HCT116 (cell line): Measurements from ENCODE around the gene LRP1B. TPM values are rescaled to one million over a fixed set of nuclear protein-coding genes. Genes with fewer than 3 reads are reported as not detected.

Source experiments
- ATAC-seq: fragments of 200-7000 bp; cut with Tn5 transposase; 2 replicates; pipeline ENCODE4 v1.9.1; 2020; ENCODE audit warnings: mild to moderate bottlenecking, moderate library complexity
- BruUV-seq: library from RNA; stranded (reverse); fragments of 400-500 nt; replicated peaks from 2 replicates; lab custom pipeline; 2021; lab: Mats Ljungman, UMichigan
- CTCF ChIA-PET: fragments of 300-600 bp; sonication (Branson Sonifier 250); formaldehyde crosslinking; loops from one replicate; lab custom pipeline; 2021; ENCODE audit warnings: antibody characterized with exemption; lab: Charles Lee
- POLR2A ChIA-PET: fragments of 300-600, 350-600 bp; sonication (Branson Sonifier 250); formaldehyde crosslinking; loops from one replicate; lab custom pipeline; 2021; ENCODE audit warnings: antibody characterized with exemption; lab: Charles Lee
- RAD21 ChIA-PET, 2 experiments: fragments of 300-600 bp; sonication (Branson Sonifier 250); formaldehyde crosslinking; loops; one replicate each; lab custom pipeline; 2023; ENCODE audit warnings: low total read pairs in 2 of 2; ENCODE audit not compliant: uncharacterized antibody in 2 of 2, unreplicated experiment in 2 of 2, low non-redundant PET in 1 of 2; lab: Charles Lee
- DNase-seq: peaks from one replicate; pipeline ENCODE4 v3.0.0-alpha.2; 2010; ENCODE audit warnings: low read depth, low spot score
- H2AFZ ChIP-seq: fragments of 200-600 bp; shearing (Covaris generic), sonication (generic); 2 replicates; pipeline ENCODE4 v1.6.1; 2017; ENCODE audit warnings: low read depth, mixed run types, mixed read lengths, antibody characterized with exemption, low read length; ENCODE audit not compliant: poor library complexity, severe bottlenecking
- H3K27ac ChIP-seq: 2 replicates; pipeline ENCODE4 v1.5.1; 2012; ENCODE audit warnings: low read depth, low read length
- H3K27me3 ChIP-seq: fragments of 200-600 bp; sonication (generic); 2 replicates; pipeline ENCODE4 v1.6.1; 2016; ENCODE audit warnings: mixed run types, low read length, mixed read lengths; ENCODE audit not compliant: insufficient read depth
- H3K36me3 ChIP-seq, 2 experiments: fragments of 200-500 bp in 1 of 2; fragments of 200-600 bp in 1 of 2; sonication (Bioruptor generic) in 1 of 2; sonication (generic) in 1 of 2; 2 replicates each; pipeline versions ENCODE4 v1.5.1 to v1.6.1; 2014 to 2016; ENCODE audit warnings: low read length in 2 of 2, inconsistent platforms in 1 of 2, mixed read lengths in 1 of 2, mixed run types in 1 of 2; ENCODE audit not compliant: insufficient read depth in 2 of 2, control insufficient read depth in 1 of 2
- H3K4me1 ChIP-seq, 2 experiments: fragments of 200-600 bp in 1 of 2; sonication (generic) in 1 of 2; 2 replicates each; pipeline versions ENCODE4 v1.5.1 to v1.6.1; 2012 to 2017; ENCODE audit warnings: low read length in 2 of 2, inconsistent platforms in 1 of 2, mild to moderate bottlenecking in 1 of 2, mixed read lengths in 1 of 2, mixed run types in 1 of 2, moderate library complexity in 1 of 2; ENCODE audit not compliant: insufficient read depth in 2 of 2, control insufficient read depth in 1 of 2
- H3K4me2 ChIP-seq: fragments of 200-600 bp; sonication (generic); 2 replicates; pipeline ENCODE4 v1.6.1; 2017; ENCODE audit warnings: mixed run types, low read length, mixed read lengths
- H3K4me3 ChIP-seq, 2 experiments: fragments of 200-600 bp in 1 of 2; sonication (generic) in 1 of 2; replicated peaks in 1 of 2; 2 replicates each; pipeline ENCODE4 v1.5.1; 2011 to 2016; ENCODE audit warnings: low read length in 2 of 2, control low read depth in 1 of 2, low read depth in 1 of 2, mild to moderate bottlenecking in 1 of 2, mixed read lengths in 1 of 2, mixed run types in 1 of 2
- H3K79me2 ChIP-seq: fragments of 200-600 bp; sonication (generic); 2 replicates; pipeline ENCODE4 v1.6.1; 2017; ENCODE audit warnings: mild to moderate bottlenecking, mixed run types, low read length, moderate library complexity, mixed read lengths; ENCODE audit not compliant: insufficient read depth
- H3K9ac ChIP-seq: fragments of 200-600 bp; sonication (generic); 2 replicates; pipeline ENCODE4 v1.6.1; 2016; ENCODE audit warnings: low read length, mixed read lengths
- H3K9me2 ChIP-seq: fragments of 200-600 bp; sonication (generic), shearing (Covaris generic); 2 replicates; pipeline ENCODE4 v1.6.1; 2017; ENCODE audit warnings: mixed run types, mild to moderate bottlenecking, moderate library complexity; ENCODE audit not compliant: insufficient read depth
- H3K9me3 ChIP-seq, 2 experiments: fragments of 200-500 bp in 1 of 2; fragments of 200-600 bp in 1 of 2; sonication (Bioruptor generic) in 1 of 2; sonication (generic) in 1 of 2; 2 replicates each; pipeline ENCODE4 v1.6.1; 2014 to 2017; ENCODE audit warnings: low read length in 2 of 2, mixed read lengths in 2 of 2, inconsistent platforms in 1 of 2, low read depth in 1 of 2, mild to moderate bottlenecking in 1 of 2, mixed run types in 1 of 2, moderate library complexity in 1 of 2; ENCODE audit not compliant: control insufficient read depth in 1 of 2, insufficient read depth in 1 of 2
- H4K20me1 ChIP-seq: fragments of 200-600 bp; sonication (generic), shearing (Covaris generic); 2 replicates; pipeline ENCODE4 v1.6.1; 2017; ENCODE audit warnings: mixed run types, mild to moderate bottlenecking, moderate library complexity; ENCODE audit not compliant: insufficient read depth
- CEBPB ChIP-seq: IDR thresholded peaks from 2 replicates; pipeline ENCODE4 v1.6.1; 2012; ENCODE audit warnings: low read depth
- CTCF ChIP-seq, 3 experiments: fragments of 200-600 bp in 1 of 3; sonication (generic) in 1 of 3; IDR thresholded peaks in 2 of 3; conservative IDR thresholded peaks in 1 of 3; 2 replicates each; pipeline ENCODE4 v1.5.1; 2012 to 2017; ENCODE audit warnings: low read depth in 2 of 3, low read length in 2 of 3, antibody characterized with exemption in 1 of 3, borderline replicate concordance in 1 of 3, control low read depth in 1 of 3, mild to moderate bottlenecking in 1 of 3, mixed read lengths in 1 of 3, mixed run types in 1 of 3, moderate library complexity in 1 of 3; ENCODE audit not compliant: insufficient read depth in 1 of 3
- EGR1 ChIP-seq: IDR thresholded peaks from 2 replicates; pipeline ENCODE4 v1.6.1; 2012; ENCODE audit warnings: low read depth
- ELF1 ChIP-seq: IDR thresholded peaks from 2 replicates; pipeline ENCODE4 v1.6.1; 2012; ENCODE audit warnings: low read depth, borderline replicate concordance
- EZH2phosphoT487 ChIP-seq: fragments of 200-600 bp; IDR thresholded peaks from 2 replicates; pipeline ENCODE4 v1.6.1; 2018; ENCODE audit warnings: antibody characterized with exemption, borderline replicate concordance
- FOSL1 ChIP-seq: IDR thresholded peaks from 2 replicates; pipeline ENCODE4 v1.6.1; 2012; ENCODE audit warnings: low read depth
- MAX ChIP-seq: IDR thresholded peaks from 2 replicates; pipeline ENCODE4 v1.6.1; 2012
- POLR2A ChIP-seq: IDR thresholded peaks from 2 replicates; pipeline ENCODE4 v1.7.0; 2011; ENCODE audit warnings: borderline replicate concordance; ENCODE audit not compliant: insufficient read depth, insufficient read length; ENCODE audit errors: extremely low read depth
- REST ChIP-seq: IDR thresholded peaks from 2 replicates; pipeline ENCODE4 v1.6.1; 2012; ENCODE audit warnings: low read depth
- SIN3A ChIP-seq: IDR thresholded peaks from 2 replicates; pipeline ENCODE4 v1.6.1; 2012; ENCODE audit warnings: low read depth
- SP1 ChIP-seq: IDR thresholded peaks from 2 replicates; pipeline ENCODE4 v1.6.1; 2012; ENCODE audit warnings: low read depth
- SRF ChIP-seq: IDR thresholded peaks from 2 replicates; pipeline ENCODE4 v1.6.1; 2012; ENCODE audit warnings: low read depth
- TCF7L2 ChIP-seq: IDR thresholded peaks from 2 replicates; pipeline ENCODE4 v1.7.0; 2011; ENCODE audit warnings: borderline replicate concordance, inconsistent platforms; ENCODE audit not compliant: insufficient read depth, insufficient read length; ENCODE audit errors: extremely low read depth
- YY1 ChIP-seq: IDR thresholded peaks from 2 replicates; pipeline ENCODE4 v1.6.1; 2011; ENCODE audit warnings: low read length, low read depth, moderate library complexity, mild to moderate bottlenecking; ENCODE audit not compliant: insufficient replicate concordance; ENCODE audit errors: extremely low read depth
- ZFX ChIP-seq: fragments of 450-650 bp; IDR thresholded peaks from 2 replicates; pipeline ENCODE4 v1.6.1; 2017
- ZNF274 ChIP-seq: fragments of 200-500 bp; sonication (Bioruptor generic); IDR thresholded peaks from 2 replicates; pipeline ENCODE4 v1.6.1; 2014; ENCODE audit warnings: mild to moderate bottlenecking, low read depth, low read length, inconsistent platforms
- intact Hi-C: fragments of 100-400 bp; cut with micrococcal nuclease; formaldehyde crosslinking; loops from 2 replicates; pipeline ENCODE4 v1.10.0; 2022
- total RNA-seq: library from RNA; stranded (reverse); gene quantifications from one replicate; pipeline ENCODE4 v1.2.1, GENCODE V29; 2021; ENCODE audit not compliant: unreplicated experiment
- TF ChIP-seq, protein P1 (sequence below): IDR thresholded peaks from 2 replicates; pipeline ENCODE4 v1.6.1; 2012

Gene LRP1B
- total RNA-seq, 1 experiment from 2014 or later: 0.34 TPM

GRCh38 chr2:140489193-140489592 is 1641.6 kb downstream of the LRP1B start:
- DNase-seq (no peak), ATAC-seq (no peak)
- H3K36me3 ChIP-seq: no peaks in the 10 kb centered on the region
- no peak overlapping the region for H3K4me2 ChIP-seq
- no peaks in the 10 kb centered on the region for H3K9me2 ChIP-seq
- H3K4me3 ChIP-seq: no peak overlapping the region
- no peak for TF ChIP-seq CEBPB
- TF ChIP-seq, all 23 proteins: peak for 0
- H4K20me1 ChIP-seq: no peaks in the 10 kb centered on the region
- no peaks in the 10 kb centered on the region for H3K79me2 ChIP-seq
- no peak overlapping the region for H3K27ac ChIP-seq
- no TSS peak for BruUV-seq
- no peaks in the 10 kb centered on the region for H3K4me1 ChIP-seq
- no peak overlapping the region for H2AFZ ChIP-seq
- ChIA-PET RAD21 (no interaction called here), POLR2A (no interaction called here), CTCF (no interaction called here)
- H3K9me3 ChIP-seq: no peaks in the 10 kb centered on the region
- no peak overlapping the region for H3K9ac ChIP-seq
- intact Hi-C loops: no loop called here
- no peaks in the 10 kb centered on the region for H3K27me3 ChIP-seq

GRCh38 chr2:140481136-140481535 is 1649.7 kb downstream of the LRP1B start:
- Histone ChIP-seq H3K9ac (no peak overlapping the region), H3K4me3 (no peak overlapping the region), H3K27ac (no peak overlapping the region), H3K4me1 (no peaks in the 10 kb centered on the region), H3K4me2 (no peak overlapping the region), H3K27me3 (no peaks in the 10 kb centered on the region), H3K36me3 (no peaks in the 10 kb centered on the region), H2AFZ (no peak overlapping the region), H4K20me1 (no peaks in the 10 kb centered on the region), H3K79me2 (no peaks in the 10 kb centered on the region), H3K9me2 (no peaks in the 10 kb centered on the region), H3K9me3 (no peaks in the 10 kb centered on the region)
- ChIA-PET RAD21 (no interaction called here), POLR2A (no interaction called here), CTCF (no interaction called here)
- TF ChIP-seq YY1: no peak
- TF ChIP-seq FOSL1: no peak
- TF ChIP-seq ZNF274: no peak
- TF ChIP-seq MAX: no peak
- no peak for TF ChIP-seq POLR2A
- no peak for TF ChIP-seq TCF7L2
- TF ChIP-seq SRF: no peak
- TF ChIP-seq CEBPB: no peak
- no peak for TF ChIP-seq EZH2phosphoT487
- TF ChIP-seq SP1: no peak
- TF ChIP-seq ZFX: no peak
- TF ChIP-seq, protein P1, sequence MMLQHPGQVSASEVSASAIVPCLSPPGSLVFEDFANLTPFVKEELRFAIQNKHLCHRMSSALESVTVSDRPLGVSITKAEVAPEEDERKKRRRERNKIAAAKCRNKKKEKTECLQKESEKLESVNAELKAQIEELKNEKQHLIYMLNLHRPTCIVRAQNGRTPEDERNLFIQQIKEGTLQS: no peak
- TF ChIP-seq REST: no peak
- TF ChIP-seq SIN3A: no peak
- TF ChIP-seq EGR1: no peak
- TF ChIP-seq ELF1: no peak
- no peak for TF ChIP-seq CTCF (IDR thresholded peaks at IDR 0.05 in 2 of 3, conservative IDR thresholded peaks at IDR 0.05 in 1 of 3; ENCODE audit: borderline replicate concordance in 1 of 3, insufficient read depth in 1 of 3, low read depth in 2 of 3, low read length in 2 of 3)
- DNase-seq (no peak), ATAC-seq (no peak)
- BruUV-seq: no TSS peak
- intact Hi-C loops: no loop called here
